GM18502 (cell line): Measurements from ENCODE around the gene PRSS50.
"Not testable (repeated sequence)": the region's sequence is repeated elsewhere in the genome, so short reads cannot be mapped to it uniquely, and the experiment has no call there.

Experiments used
- ATAC-seq: cut with Tn5 transposase; IDR thresholded peaks from one replicate; pipeline ENCODE4 v1.9.1; 2021; ENCODE audit warnings: mild to moderate bottlenecking; ENCODE audit not compliant: unreplicated experiment, poor library complexity

The PRSS50 gene

GRCh38 chr3:46710229-46710628 is 7.4 kb downstream of the PRSS50 start:
- ATAC-seq: no peak

DNA sequence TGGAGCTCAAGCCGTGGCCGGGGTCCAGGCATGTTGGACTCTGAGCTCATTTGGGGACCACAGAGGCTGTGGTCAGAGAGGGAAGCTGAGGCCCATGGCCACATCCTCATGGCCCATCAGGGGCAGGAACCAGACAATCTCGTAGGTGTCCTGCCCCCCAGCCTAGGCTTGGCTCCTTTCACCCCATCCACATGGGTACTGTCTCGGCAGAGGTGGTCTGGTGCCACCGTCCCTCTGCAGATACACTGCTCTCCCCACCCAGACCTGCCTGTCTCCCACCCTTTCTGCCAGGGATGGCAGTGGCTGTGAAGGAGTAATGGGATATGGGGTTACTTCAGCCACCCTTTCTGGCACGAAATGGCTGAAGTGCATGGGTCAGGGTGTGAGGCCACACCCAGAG is 7.9 kb downstream of the PRSS50 start:
- no peak for ATAC-seq

DNA sequence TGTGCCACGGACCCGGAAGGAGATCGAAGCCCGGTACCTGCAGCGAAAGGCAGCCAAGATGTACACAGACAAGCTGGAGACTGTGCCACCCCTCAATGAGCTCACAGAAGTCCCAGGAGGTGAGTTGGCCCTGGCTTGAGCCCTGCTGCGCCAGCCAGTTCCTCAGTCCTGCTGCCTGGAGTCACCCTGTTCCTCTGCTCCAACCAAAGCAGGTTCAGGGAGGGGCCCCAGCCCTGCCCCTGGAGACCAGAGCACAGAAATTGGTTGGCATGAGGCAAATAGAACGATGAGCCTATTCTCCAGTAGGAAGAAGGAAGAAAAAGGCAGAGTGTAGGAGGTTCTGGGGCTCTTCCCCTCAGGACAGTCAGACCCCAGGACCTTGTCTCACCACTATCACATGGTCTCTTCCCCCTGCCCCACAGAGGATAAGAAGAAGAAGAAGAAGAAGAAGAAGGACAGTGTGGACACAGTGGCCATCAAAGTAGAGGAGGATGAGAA is 8.5 kb downstream of the PRSS50 start:
- ATAC-seq: no peak

DNA sequence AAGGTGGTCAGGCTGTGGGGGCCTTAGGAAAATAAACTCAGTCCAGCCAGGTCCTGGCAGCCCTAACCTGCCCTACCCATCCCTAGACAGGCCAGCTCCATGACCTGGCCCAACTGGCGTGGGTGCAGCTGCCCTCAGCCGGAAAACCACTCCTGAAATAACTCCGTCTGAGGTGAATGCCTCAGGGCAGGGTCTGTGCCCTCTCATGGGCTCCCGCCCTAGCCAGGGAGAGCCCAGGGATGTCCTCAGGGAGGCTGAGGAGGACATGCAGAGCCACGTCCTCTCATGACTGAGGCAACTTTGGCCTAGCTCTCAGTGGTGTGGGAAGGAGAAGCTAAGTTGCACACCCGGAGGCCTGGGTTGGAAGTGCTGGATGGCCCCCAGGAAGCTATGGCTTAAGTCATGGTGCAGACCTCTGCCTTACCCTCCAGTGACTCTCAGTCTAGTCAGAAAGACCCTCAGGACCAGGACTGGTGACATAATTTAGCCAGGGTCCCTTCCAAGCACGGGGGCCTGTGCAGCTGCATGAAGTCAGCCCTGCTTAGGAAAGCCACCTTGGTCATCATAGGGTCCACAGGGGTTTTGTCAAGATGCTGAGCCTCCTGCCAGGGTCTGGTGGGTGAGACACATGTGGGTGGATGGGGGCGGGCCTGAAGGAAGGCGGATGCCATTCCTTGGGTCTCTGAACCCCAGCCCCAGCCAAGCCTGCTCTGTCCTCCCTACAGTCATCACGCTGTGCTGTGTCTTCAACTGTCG is 9.1 kb downstream of the PRSS50 start:
- ATAC-seq: no peak

GRCh38 chr3:46707601-46708011 is 10.1 kb downstream of the PRSS50 start:
- no peak for ATAC-seq

- ATAC-seq: no peak
Measured at GRCh38 chr3:46706771-46707582, 10.7 kb downstream of the PRSS50 start.

GRCh38 chr3:46705751-46706552 is 11.7 kb downstream of the PRSS50 start:
- ATAC-seq: no peak

GRCh38 chr3:46705022-46705530 is 12.6 kb downstream of the PRSS50 start:
- ATAC-seq: no peak

GRCh38 chr3:46704346-46704745 is 13.3 kb downstream of the PRSS50 start:
- ATAC-seq: not testable (repeated sequence)

DNA sequence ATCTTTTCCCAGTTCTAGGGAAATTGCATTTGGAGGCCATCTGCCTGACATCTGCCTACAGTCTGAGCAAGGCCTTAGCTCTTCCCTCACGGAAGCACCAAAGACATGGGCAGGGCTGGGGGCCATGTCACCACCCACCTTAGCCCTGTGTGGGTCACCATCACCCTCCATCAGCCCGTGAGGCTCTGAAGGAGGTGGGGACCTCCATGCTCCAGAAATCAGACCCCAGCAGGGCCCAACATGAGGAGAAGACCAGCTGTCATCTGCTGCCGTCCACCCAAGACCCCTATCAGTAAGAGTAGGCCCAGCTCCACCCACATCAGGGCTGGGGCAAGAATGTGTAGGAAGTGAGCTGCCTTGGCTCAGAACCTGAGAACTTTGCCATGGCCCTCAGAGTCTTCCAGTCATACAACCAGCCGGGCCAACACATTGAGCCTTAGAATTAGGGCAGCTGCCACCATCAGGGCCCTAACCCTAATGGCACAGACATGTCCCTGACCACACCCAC is 14.6 kb downstream of the PRSS50 start:
- ATAC-seq: no peak

GRCh38 chr3:46702246-46703012 is 15.2 kb downstream of the PRSS50 start:
- no peak for ATAC-seq

DNA sequence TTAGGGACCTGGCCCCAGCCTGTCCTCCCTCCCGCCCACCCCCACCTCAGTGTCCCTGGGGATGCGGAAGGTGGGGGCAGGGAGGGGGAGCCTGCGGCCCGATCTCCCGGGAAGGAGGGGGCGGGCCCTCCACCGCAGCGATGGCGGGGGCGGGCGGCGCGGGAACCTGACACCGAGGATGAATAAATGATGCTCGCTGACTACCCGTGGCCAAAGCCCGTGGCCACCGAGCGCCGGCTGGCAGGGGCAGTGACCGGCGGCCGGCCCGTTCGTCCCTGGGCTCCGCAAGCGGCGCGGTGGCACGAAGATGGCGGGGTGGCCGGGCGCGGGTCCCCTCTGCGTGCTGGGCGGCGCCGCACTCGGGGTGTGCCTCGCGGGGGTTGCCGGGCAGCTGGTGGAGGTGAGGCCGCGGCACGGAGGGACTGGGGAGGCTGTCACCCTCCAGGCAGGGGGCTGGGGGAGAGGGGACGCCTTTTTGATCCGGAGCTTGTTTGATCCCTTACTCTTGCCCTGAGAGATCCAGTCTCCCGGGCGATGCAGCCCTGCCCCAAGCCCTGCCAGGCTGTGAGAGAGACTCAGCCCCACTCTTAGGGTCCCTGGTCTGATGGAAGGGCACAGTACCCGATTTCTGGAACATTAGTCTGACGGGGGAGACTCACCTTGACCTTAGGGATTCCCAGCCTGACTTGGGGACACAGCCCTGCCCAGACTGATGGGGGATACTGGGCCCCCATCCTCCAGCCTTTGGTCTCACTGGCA is 16.3 kb downstream of the PRSS50 start, which contains the start of gene TMIE:
TSS of gene TMIE (plus strand) at position 212 of the 759 bp plus-strand sequence. CDS start at position 308, 96 bp downstream.
- no peak for ATAC-seq

GRCh38 chr3:46700772-46701171 is 16.9 kb downstream of the PRSS50 start:
- no peak for ATAC-seq

DNA sequence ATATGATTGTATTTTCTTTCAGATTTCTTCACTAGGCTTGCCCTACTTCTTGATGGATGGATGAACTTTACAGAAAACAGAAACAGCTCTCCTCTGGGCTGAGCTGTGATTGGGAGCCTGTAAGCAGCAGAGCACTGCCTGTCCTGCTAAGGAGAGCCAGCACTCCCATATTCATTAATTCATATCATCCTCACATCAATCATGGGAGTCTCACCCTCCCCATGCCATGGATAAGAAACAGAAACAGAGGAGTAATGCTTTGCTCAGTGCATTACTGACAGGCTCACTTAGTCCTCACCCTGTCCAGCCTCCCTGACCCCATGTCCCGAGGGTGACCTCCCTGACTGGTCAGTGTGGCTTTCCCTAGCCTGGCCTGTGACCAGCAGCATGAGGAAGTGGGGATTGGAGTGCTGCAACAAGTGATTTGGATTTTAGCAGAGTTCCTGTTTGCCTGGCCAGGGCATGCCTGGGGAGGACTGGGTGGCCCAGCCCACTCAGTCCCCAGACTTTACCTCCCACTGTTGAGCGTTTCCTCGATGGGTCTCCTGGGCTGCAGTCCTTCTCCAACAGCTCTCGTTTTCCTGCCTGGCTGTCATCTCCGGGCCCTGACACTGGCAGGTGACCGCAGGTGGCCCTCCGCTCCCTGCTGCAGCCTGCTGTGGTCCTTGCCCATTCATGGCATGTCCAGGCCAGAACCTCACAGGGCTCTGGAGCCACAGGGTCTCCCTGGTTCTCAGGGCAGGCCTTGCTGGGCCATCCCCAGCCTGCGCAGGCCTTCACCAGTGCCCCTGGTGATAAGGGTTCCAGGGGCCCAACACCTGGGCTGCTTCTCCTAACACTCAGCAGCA is 17.8 kb downstream of the PRSS50 start:
- ATAC-seq: no peak

- no peak for ATAC-seq
Measured at GRCh38 chr3:46695962-46696894, 21.4 kb downstream of the PRSS50 start.

- ATAC-seq: no peak
Measured at GRCh38 chr3:46695177-46695961, 22.3 kb downstream of the PRSS50 start.
